GM12878 (cell line): ENCODE data around the gene UEVLD. TPM values are rescaled to one million over a fixed set of nuclear protein-coding genes. Genes with fewer than 3 reads are reported as not detected.

Source experiments
- ATAC-seq: fragments of 200-7000 bp; cut with Tn5 transposase; 3 replicates; pipeline ENCODE4 v1.9.1; 2020; ENCODE audit warnings: mild to moderate bottlenecking, moderate library complexity
- BruUV-seq: library from RNA; stranded (reverse); fragments of 400-500 nt; replicated peaks from 2 replicates; lab custom pipeline; 2021; lab: Mats Ljungman, UMichigan
- CTCF ChIA-PET: fragments of 300-600 bp; sonication (Branson Sonifier 250); formaldehyde crosslinking; extraction: SDS; loops from one replicate; lab custom pipeline; 2021; ENCODE audit warnings: inconsistent platforms; lab: Yijun Ruan, JAX
- POLR2A ChIA-PET: fragments of 350-600 bp; formaldehyde crosslinking; extraction: SDS; loops from one replicate; lab custom pipeline; 2021; ENCODE audit warnings: inconsistent platforms; lab: Charles Lee
- RAD21 ChIA-PET: fragments of 300-600 bp; sonication (Branson Sonifier 250); formaldehyde crosslinking; loops from one replicate; lab custom pipeline; 2023; ENCODE audit warnings: antibody characterized with exemption; ENCODE audit not compliant: unreplicated experiment; lab: Charles Lee
- SMC1A ChIA-PET: fragments of 300-600 bp; sonication (Branson Sonifier 250); formaldehyde crosslinking; loops from one replicate; lab custom pipeline; 2023; ENCODE audit not compliant: unreplicated experiment, uncharacterized antibody; lab: Charles Lee
- DNase-seq: peaks from one replicate; pipeline ENCODE4 v3.0.0-alpha.2; 2011; ENCODE audit warnings: low read depth, low spot score
- FAIRE-seq: peaks from 3 replicates; lab custom pipeline; 2011; peaks lifted over from hg19 to GRCh38; lab: Jason Lieb, UNC
- H2AFZ ChIP-seq: 2 replicates; pipeline ENCODE4 v1.6.0; 2011; ENCODE audit warnings: low read depth, low read length, control low read depth; ENCODE audit not compliant: control insufficient read depth
- H3K27ac ChIP-seq: 2 replicates; pipeline ENCODE4 v1.5.1; 2011; ENCODE audit warnings: control low read depth; ENCODE audit not compliant: control insufficient read depth, insufficient read depth
- H3K27me3 ChIP-seq, 2 experiments: replicated peaks in 1 of 2; 2 replicates each; pipeline versions ENCODE4 v1.6.0 to v1.6.1; 2011; ENCODE audit warnings: low read length in 1 of 2; ENCODE audit not compliant: control insufficient read depth in 2 of 2, insufficient read depth in 2 of 2
- H3K36me3 ChIP-seq, 2 experiments: 2 replicates each; pipeline ENCODE4 v1.5.1; 2011; ENCODE audit warnings: low read length in 1 of 2; ENCODE audit not compliant: control insufficient read depth in 2 of 2, insufficient read depth in 2 of 2
- H3K4me1 ChIP-seq: 2 replicates; pipeline ENCODE4 v1.6.1; 2011; ENCODE audit warnings: mild to moderate bottlenecking, low read length, moderate library complexity, mixed read lengths; ENCODE audit not compliant: control insufficient read depth, insufficient read depth
- H3K4me2 ChIP-seq: 2 replicates; pipeline ENCODE4 v1.6.0; 2011; ENCODE audit warnings: control low read depth; ENCODE audit not compliant: control insufficient read depth, insufficient read depth
- H3K4me3 ChIP-seq: fragments of 200-600 bp; sonication (generic); 2 replicates; pipeline ENCODE4 v1.5.1; 2016
- H3K79me2 ChIP-seq: 2 replicates; pipeline ENCODE4 v1.6.0; 2011; ENCODE audit warnings: low read length; ENCODE audit not compliant: control insufficient read depth, insufficient read depth
- H3K9ac ChIP-seq: 2 replicates; pipeline ENCODE4 v1.8.0; 2011; ENCODE audit warnings: low read length, control low read depth, mixed read lengths; ENCODE audit not compliant: control insufficient read depth, insufficient read depth
- H3K9me3 ChIP-seq: replicated peaks from 3 replicates; pipeline ENCODE4 v1.5.1; 2011; ENCODE audit warnings: mild to moderate bottlenecking, low read length; ENCODE audit not compliant: control insufficient read depth, insufficient read depth
- H4K20me1 ChIP-seq: 2 replicates; pipeline ENCODE4 v1.6.0; 2011; ENCODE audit not compliant: control insufficient read depth, insufficient read depth
- CHD4 ChIP-seq: fragments of 200-600 bp; sonication (generic); IDR thresholded peaks from 2 replicates; pipeline ENCODE4 v1.6.1; 2016; ENCODE audit warnings: mild to moderate bottlenecking
- CREB1 ChIP-seq: IDR thresholded peaks from 2 replicates; pipeline ENCODE4 v1.6.1; 2012; ENCODE audit warnings: low read depth, mild to moderate bottlenecking, inconsistent platforms
- E4F1 ChIP-seq: fragments of 450-650 bp; IDR thresholded peaks from 2 replicates; pipeline ENCODE4 v1.6.1; 2018; ENCODE audit warnings: borderline replicate concordance, mild to moderate bottlenecking; ENCODE audit not compliant: partially characterized antibody
- EZH2 ChIP-seq: IDR thresholded peaks from 2 replicates; pipeline ENCODE4 v1.6.1; 2012; ENCODE audit warnings: low read depth, mild to moderate bottlenecking, control low read depth, inconsistent platforms, low read length, borderline replicate concordance; ENCODE audit not compliant: control insufficient read depth
- GATAD2B ChIP-seq: fragments of 450-650 bp; conservative IDR thresholded peaks from 2 replicates; pipeline ENCODE4 v1.6.1; 2017; ENCODE audit warnings: low read depth, mild to moderate bottlenecking, moderate library complexity
- JUNB ChIP-seq: IDR thresholded peaks from 2 replicates; pipeline ENCODE4 v1.6.1; 2016; ENCODE audit warnings: antibody characterized with exemption, mild to moderate bottlenecking
- MYC ChIP-seq: IDR thresholded peaks from 2 replicates; pipeline ENCODE4 v1.6.1; 2011; ENCODE audit warnings: mild to moderate bottlenecking, low read length, moderate library complexity, inconsistent platforms; ENCODE audit not compliant: insufficient read depth, insufficient replicate concordance, insufficient read length, severe bottlenecking
- SUZ12 ChIP-seq: fragments of 200-600 bp; sonication (generic); IDR thresholded peaks from one replicate; pipeline ENCODE4 v1.6.1; 2018; ENCODE audit warnings: antibody characterized with exemption, mild to moderate bottlenecking; ENCODE audit not compliant: unreplicated experiment
- TCF12 ChIP-seq: IDR thresholded peaks from 2 replicates; pipeline ENCODE4 v1.6.1; 2011; ENCODE audit warnings: low read depth, mild to moderate bottlenecking, low read length
- TCF3 ChIP-seq: IDR thresholded peaks from 2 replicates; pipeline ENCODE4 v1.6.1; 2012; ENCODE audit warnings: low read depth, mild to moderate bottlenecking, low read length, borderline replicate concordance; ENCODE audit not compliant: insufficient read depth
- ZNF622 ChIP-seq: fragments of 450-650 bp; IDR thresholded peaks from 2 replicates; pipeline ENCODE4 v1.6.1; 2017; ENCODE audit warnings: mild to moderate bottlenecking, inconsistent platforms
- WGBS: methylation state at CpG from one replicate; pipeline ENCODE4 v1.1.6; 2016; ENCODE audit warnings: low lambda C conversion rate; ENCODE audit not compliant: insufficient replicate concordance, insufficient coverage; ENCODE audit errors: missing lambda C conversion rate; 5-methylcytosine and 5-hydroxymethylcytosine counted together
- in situ Hi-C: fragments of 300-500 bp; cut with MboI; formaldehyde crosslinking; loops from 9 replicates; pipeline ENCODE4 v1.14.3; 2018; ENCODE audit warnings: mixed read lengths
- intact Hi-C: fragments of 100-400 bp; cut with micrococcal nuclease; formaldehyde crosslinking; loops from one replicate; pipeline ENCODE4 v1.14.2; 2022; ENCODE audit not compliant: unreplicated experiment
- polyA plus RNA-seq, 11 experiments: library from polyadenylated mRNA; depleted of rRNA in 4 of 11; unstranded in 6 of 11; stranded (reverse) in 5 of 11; fragments of >200 nt; fragmentation: Nextera tagmentation in 4 of 11; fragmentation: Illumina TruSeq in 1 of 11; extraction: Ambion mirVana in 4 of 11; extraction: Trizol in 1 of 11; gene quantifications; 1 replicate in 1 of 11; 2 replicates in 10 of 11; pipeline versions ENCODE4 v1.2.1 to v1.2.3, GENCODE V29; 2011 to 2016; ENCODE audit warnings: inconsistent platforms in 2 of 11, missing spikeins in 2 of 11, low read depth in 1 of 11
- total RNA-seq, 4 experiments: library from RNA; depleted of rRNA in 3 of 4; stranded (reverse); fragments of >200 nt in 3 of 4; fragmentation: Illumina TruSeq in 1 of 4; extraction: Trizol in 1 of 4; gene quantifications; 2 replicates each; pipeline versions ENCODE4 v1.2.1 to v1.2.3, GENCODE V29; 2013 to 2021

The UEVLD gene
- total and polyA plus RNA-seq, 10 of the 15 experiments (the other 5 are each of a cell fraction or from before 2014, with no cell fraction given): 6.5 to 16.3 (median 13.4) TPM

- no peak for FAIRE-seq
- BruUV-seq: no TSS peak
- in situ Hi-C loops: no loop called here
These were observed 26.1 kb upstream of the UEVLD start for GRCh38 chr11:18614667-18615066.

GRCh38 chr11:18612394-18612793, 23.9 kb upstream of the UEVLD start:
- 96% methylated on average over 4 of the region's 4 CpGs for WGBS
- TF ChIP-seq GATAD2B: no peak
- no peak for TF ChIP-seq EZH2
- TF ChIP-seq E4F1: no peak
- TF ChIP-seq TCF12: no peak
- TF ChIP-seq SUZ12: no peak
- TF ChIP-seq ZNF622: no peak
- TF ChIP-seq, all 136 proteins: peak for 0
- H3K9me3 ChIP-seq: no peaks in the 10 kb centered on the region
- ChIA-PET CTCF (no interaction called here), POLR2A (no interaction called here), RAD21 (no interaction called here), SMC1A (interaction anchor here (0.6 to 13.9 kb wide), 3 partner anchors 19 to 71 kb away, joined by 3 to 188 read pairs (median 4); partner anchors contain the start of gene SPTY2D1)
- H4K20me1 ChIP-seq: 0 out of 2 replicates have a peak, but pooled peaks cover 2% of the 10 kb centered on the region
- H3K4me2 ChIP-seq: no peak overlapping the region
- H3K79me2 ChIP-seq: peaks cover 6% of the 10 kb centered on the region
- H3K4me1 ChIP-seq: peaks cover 22% of the 10 kb centered on the region
- H2AFZ ChIP-seq: no peak overlapping the region
- FAIRE-seq (no peak), ATAC-seq (no peak), DNase-seq (no peak)
- no peak overlapping the region for H3K27ac ChIP-seq
- no TSS peak for BruUV-seq
- peaks cover 15 to 33% of the 10 kb centered on the region in 2 experiments for H3K36me3 ChIP-seq
- no peaks in the 10 kb centered on the region for H3K27me3 ChIP-seq
- intact Hi-C loops: no loop called here
- no peak overlapping the region for H3K4me3 ChIP-seq
- in situ Hi-C loops: no loop called here
- no peak overlapping the region for H3K9ac ChIP-seq

More at GRCh38 chr11:18614667-18615066, 26.1 kb upstream of the UEVLD start:
- intact Hi-C loops: no loop called here
- Histone ChIP-seq H2AFZ (no peak overlapping the region), H3K4me3 (no peak overlapping the region), H3K4me2 (no peak overlapping the region), H3K9me3 (no peaks in the 10 kb centered on the region), H3K27ac (no peak overlapping the region), H3K36me3 (peaks cover 15 to 24% of the 10 kb centered on the region in 2 experiments), H3K79me2 (peaks cover 22% of the 10 kb centered on the region), H3K27me3 (no peaks in the 10 kb centered on the region), H4K20me1 (0 out of 2 replicates have a peak, but pooled peaks cover 2% of the 10 kb centered on the region), H3K4me1 (peaks cover 33% of the 10 kb centered on the region), H3K9ac (no peak overlapping the region)
- no peak for TF ChIP-seq MYC
- TF ChIP-seq CHD4: no peak
- TF ChIP-seq JUNB: no peak
- TF ChIP-seq TCF3: no peak
- TF ChIP-seq CREB1: no peak
- ChIA-PET CTCF (no interaction called here), RAD21 (interaction anchor here (6.7 kb wide), 1 partner anchor 18 kb away, joined by 77 read pairs; the partner anchor contains the start of gene SPTY2D1), SMC1A (interaction anchor here (1.1 to 13.9 kb wide), 3 partner anchors 18 to 74 kb away, joined by 3 to 188 read pairs (median 19); partner anchors contain the start of genes SPTY2D1 and UEVLD), POLR2A (interaction anchor here (0.5 to 2.4 kb wide), 3 partner anchors 12 to 65 kb away, joined by 4 to 28 read pairs (median 7); partner anchors contain the start of gene SPTY2D1)
- ATAC-seq (no peak), DNase-seq (no peak)
- 100% methylated on average over 10 of the region's 10 CpGs for WGBS
